Nephron (organoid): ENCODE results near the gene SLC35F4.

Experiments
- H3K27ac Mint-ChIP-seq, 3 experiments: 2 replicates each; pipeline ENCODE4 v1.8.0; 2020; ENCODE audit warnings: mixed read lengths in 3 of 3, mild to moderate bottlenecking in 2 of 3, moderate library complexity in 1 of 3
- H3K27me3 Mint-ChIP-seq: 2 replicates; pipeline ENCODE4 v1.8.0; 2021; ENCODE audit warnings: low read depth, mild to moderate bottlenecking, moderate library complexity, mixed read lengths
- H3K36me3 Mint-ChIP-seq: 2 replicates; pipeline ENCODE4 v1.8.0; 2020; ENCODE audit warnings: low read depth, mixed read lengths
- H3K4me1 Mint-ChIP-seq: 2 replicates; pipeline ENCODE4 v1.8.0; 2020; ENCODE audit warnings: mixed read lengths
- H3K4me3 Mint-ChIP-seq, 3 experiments: 2 replicates each; pipeline ENCODE4 v1.8.0; 2020; ENCODE audit warnings: mild to moderate bottlenecking in 3 of 3, mixed read lengths in 3 of 3, moderate library complexity in 2 of 3
- H3K9me3 Mint-ChIP-seq: 2 replicates; pipeline ENCODE4 v1.8.0; 2020; ENCODE audit warnings: mixed read lengths
- TF ChIP-seq, protein P1 (sequence below), 3 experiments: fragments of 200-600 bp; sonication (generic); IDR thresholded peaks; one replicate each; pipeline ENCODE4 v1.5.0; 2021; ENCODE audit warnings: antibody characterized with exemption in 3 of 3; ENCODE audit not compliant: unreplicated experiment in 3 of 3

The SLC35F4 gene

DNA sequence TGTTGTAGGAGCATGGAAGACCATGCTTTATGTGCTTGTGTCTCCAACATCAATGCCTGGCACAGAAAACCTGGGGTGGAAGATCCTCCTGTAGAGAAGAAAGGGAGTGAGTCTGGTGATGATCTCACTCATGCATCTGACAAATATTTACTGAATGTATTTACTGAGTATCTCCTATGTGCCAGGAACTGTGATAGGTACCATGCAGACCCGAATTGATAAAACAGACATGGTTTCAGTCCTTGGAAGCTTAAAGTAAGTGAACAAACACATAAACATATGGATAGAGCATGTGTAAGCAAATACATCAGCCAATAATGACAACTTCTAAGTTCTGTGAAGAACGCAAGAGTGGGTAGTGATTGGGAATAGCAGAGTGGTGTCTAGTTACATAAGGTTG lies 255.3 kb downstream of the SLC35F4 start:
- no peaks in the 10 kb centered on the region for H3K9me3 Mint-ChIP-seq
- H3K4me1 Mint-ChIP-seq, result peaks cover 61% of the 10 kb centered on the region
- TF ChIP-seq, protein P1, sequence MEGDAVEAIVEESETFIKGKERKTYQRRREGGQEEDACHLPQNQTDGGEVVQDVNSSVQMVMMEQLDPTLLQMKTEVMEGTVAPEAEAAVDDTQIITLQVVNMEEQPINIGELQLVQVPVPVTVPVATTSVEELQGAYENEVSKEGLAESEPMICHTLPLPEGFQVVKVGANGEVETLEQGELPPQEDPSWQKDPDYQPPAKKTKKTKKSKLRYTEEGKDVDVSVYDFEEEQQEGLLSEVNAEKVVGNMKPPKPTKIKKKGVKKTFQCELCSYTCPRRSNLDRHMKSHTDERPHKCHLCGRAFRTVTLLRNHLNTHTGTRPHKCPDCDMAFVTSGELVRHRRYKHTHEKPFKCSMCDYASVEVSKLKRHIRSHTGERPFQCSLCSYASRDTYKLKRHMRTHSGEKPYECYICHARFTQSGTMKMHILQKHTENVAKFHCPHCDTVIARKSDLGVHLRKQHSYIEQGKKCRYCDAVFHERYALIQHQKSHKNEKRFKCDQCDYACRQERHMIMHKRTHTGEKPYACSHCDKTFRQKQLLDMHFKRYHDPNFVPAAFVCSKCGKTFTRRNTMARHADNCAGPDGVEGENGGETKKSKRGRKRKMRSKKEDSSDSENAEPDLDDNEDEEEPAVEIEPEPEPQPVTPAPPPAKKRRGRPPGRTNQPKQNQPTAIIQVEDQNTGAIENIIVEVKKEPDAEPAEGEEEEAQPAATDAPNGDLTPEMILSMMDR (IDR thresholded peaks at IDR 0.05; ENCODE audit: unreplicated experiment in 3 of 3), result no peak
- H3K27me3 Mint-ChIP-seq, result peaks cover 13% of the 10 kb centered on the region
- peak overlapping the region in 1 of 3 experiments; percentile 2 for H3K4me3 Mint-ChIP-seq
- no peak overlapping the region for H3K27ac Mint-ChIP-seq
- H3K36me3 Mint-ChIP-seq, result no peaks in the 10 kb centered on the region

DNA sequence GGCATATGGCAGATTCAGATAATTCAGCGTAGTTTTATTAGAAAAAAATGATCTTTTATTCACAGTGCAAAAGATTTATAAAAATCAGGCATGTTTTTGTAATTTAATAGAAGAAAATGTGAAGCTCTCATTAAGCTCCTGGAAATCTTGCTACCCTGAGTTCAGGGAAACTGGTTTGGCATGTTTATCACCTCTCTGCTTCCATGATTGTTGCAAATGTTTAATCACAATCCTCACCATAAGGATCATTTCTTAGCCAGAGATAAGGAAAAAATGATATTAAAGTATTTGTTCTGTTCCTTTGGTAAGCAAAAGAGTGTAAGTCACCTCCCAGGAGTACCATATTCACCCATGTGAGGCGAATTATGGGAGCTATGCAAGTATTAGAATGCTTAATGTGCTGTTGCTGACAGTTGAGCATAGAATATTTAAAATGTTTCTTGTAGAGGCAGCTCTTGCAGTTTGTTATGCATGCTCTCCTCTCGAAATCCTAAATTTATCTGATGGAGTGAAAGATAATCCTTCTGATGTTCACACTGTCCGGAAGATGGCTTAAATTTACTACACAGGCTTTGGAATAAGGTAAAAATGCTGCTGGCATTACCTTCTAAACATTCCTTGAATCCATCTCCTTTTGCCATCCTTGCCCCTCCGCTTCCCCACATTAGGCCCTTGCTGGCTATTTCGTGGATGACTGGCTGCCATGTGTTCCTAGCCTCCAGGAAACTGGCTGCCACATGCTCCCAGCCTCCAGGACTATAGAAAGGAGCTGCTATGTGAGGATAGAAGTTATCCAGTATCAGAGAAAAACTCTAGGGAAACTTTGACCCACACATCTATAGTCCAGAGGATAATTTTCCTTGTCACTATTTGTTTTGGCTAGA lies 256.5 kb downstream of the SLC35F4 start:
- TF ChIP-seq, protein P1 (IDR thresholded peaks at IDR 0.05; ENCODE audit: unreplicated experiment in 3 of 3), result no peak
- H3K9me3 Mint-ChIP-seq, result no peaks in the 10 kb centered on the region
- H3K27me3 Mint-ChIP-seq, result peaks cover 13% of the 10 kb centered on the region
- H3K36me3 Mint-ChIP-seq, result no peaks in the 10 kb centered on the region
- H3K27ac Mint-ChIP-seq, result peak overlapping the region; percentile 45 to 74 (median 67)
- peak overlapping the region in 1 of 3 experiments; percentile 5 for H3K4me3 Mint-ChIP-seq
- peaks cover 57% of the 10 kb centered on the region for H3K4me1 Mint-ChIP-seq

DNA sequence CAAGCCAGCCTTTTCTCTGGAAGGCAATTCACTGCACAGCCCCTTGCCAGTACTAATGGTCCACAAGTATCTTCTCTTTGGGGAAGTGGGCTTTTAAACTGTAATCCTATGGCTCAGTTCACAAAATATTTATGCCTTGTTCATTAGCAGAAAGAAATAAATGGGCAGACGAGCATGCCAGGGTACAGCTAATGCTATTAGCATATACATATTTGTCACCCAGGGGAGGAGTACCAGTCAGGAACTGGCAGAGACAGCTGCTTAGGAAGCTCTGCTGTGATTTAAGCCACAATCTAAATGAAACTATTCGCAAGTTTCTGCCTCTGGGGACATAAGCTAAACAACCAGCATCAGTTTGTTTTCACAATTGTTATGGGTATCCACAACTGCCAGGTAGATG lies 258.8 kb downstream of the SLC35F4 start:
- Mint-ChIP-seq H3K9me3 (no peaks in the 10 kb centered on the region), H3K27me3 (peaks cover 26% of the 10 kb centered on the region), H3K27ac (no peak overlapping the region), H3K4me1 (peaks cover 39% of the 10 kb centered on the region), H3K4me3 (no peak overlapping the region), H3K36me3 (no peaks in the 10 kb centered on the region)
- TF ChIP-seq, protein P1 (IDR thresholded peaks at IDR 0.05; ENCODE audit: unreplicated experiment in 3 of 3), result no peak

DNA sequence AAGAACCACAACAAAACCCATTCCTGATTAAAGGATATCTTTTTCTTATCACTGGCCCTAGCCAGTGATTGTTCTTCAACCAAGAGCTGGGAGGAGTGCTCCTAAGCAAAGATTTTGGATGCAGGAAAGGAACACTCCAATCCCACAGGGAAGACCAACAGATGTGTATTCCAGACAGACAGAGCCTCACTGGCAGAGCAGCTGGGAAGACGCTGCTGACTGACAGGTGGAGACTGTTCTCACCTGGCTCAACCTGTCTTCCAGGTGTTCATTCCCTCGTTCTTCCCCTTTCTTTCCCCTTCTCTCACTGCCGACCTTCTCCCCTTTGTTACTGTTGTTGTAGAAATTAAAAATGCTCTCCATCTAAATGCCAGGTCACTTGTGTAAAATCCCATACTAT lies 282.5 kb downstream of the SLC35F4 start:
- Mint-ChIP-seq H3K27ac (peak overlapping the region in 1 of 3 experiments; percentile 4), H3K4me3 (no peak overlapping the region), H3K27me3 (peaks cover 4% of the 10 kb centered on the region), H3K4me1 (peaks cover 16% of the 10 kb centered on the region), H3K9me3 (peaks cover 2% of the 10 kb centered on the region), H3K36me3 (peaks cover 3% of the 10 kb centered on the region)
- TF ChIP-seq, protein P1 (IDR thresholded peaks at IDR 0.05; ENCODE audit: unreplicated experiment in 3 of 3), result no peak

DNA sequence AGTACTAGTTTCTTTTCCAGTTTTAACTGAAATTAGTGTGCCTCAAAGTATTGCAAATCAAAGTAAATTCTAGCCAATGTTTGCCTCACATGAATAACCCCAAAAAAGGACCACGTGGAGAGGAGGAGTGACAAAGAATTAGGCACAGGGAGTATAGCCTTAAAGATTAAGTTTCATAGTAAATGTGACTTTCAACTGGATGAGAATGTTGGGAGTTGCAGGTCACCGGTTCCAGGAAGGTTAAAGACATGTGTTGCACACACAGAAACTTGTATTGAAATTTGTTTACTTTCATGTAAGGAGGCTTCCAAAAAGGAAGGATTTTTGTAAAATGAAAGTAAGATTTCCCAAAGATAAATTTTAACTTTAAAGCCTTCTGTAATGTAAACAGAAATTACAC lies 283.1 kb downstream of the SLC35F4 start:
- Mint-ChIP-seq H3K27ac (peak overlapping the region in 1 of 3 experiments; percentile 27), H3K27me3 (peaks cover 4% of the 10 kb centered on the region), H3K36me3 (peaks cover 3% of the 10 kb centered on the region), H3K4me3 (no peak overlapping the region), H3K4me1 (peaks cover 17% of the 10 kb centered on the region), H3K9me3 (peaks cover 2% of the 10 kb centered on the region)
- TF ChIP-seq, protein P1 (IDR thresholded peaks at IDR 0.05; ENCODE audit: unreplicated experiment in 3 of 3), result no peak

DNA sequence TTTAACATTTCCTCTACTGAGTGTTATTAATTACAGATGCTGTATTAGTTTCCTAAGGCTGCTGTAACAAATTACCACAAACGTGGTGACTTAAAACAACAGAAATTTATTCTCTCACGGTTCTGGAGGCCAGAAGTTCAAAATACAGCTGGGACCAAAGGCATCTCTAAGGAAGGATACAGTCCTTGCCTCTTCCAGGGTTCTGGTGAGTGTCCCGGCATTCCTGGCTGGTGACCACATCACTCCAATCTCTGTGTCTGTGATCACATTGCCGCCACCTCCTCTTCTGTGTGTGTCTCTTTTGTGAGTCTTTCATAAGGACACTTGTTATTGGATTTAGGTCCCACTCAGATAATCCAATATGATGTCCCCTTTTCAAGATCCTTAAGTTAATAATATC lies 287.1 kb downstream of the SLC35F4 start:
- no peaks in the 10 kb centered on the region for H3K9me3 Mint-ChIP-seq
- H3K27me3 Mint-ChIP-seq, result peaks cover 4% of the 10 kb centered on the region
- peak overlapping the region in 1 of 3 experiments; percentile 62 for H3K27ac Mint-ChIP-seq
- no peak overlapping the region for H3K4me3 Mint-ChIP-seq
- H3K36me3 Mint-ChIP-seq, result no peaks in the 10 kb centered on the region
- peaks cover 28% of the 10 kb centered on the region for H3K4me1 Mint-ChIP-seq
- TF ChIP-seq, protein P1 (IDR thresholded peaks at IDR 0.05; ENCODE audit: unreplicated experiment in 3 of 3), result no peak
